Neural cell (in vitro differentiated cells): ENCODE measurements around the gene SPATS2L. TPM values are rescaled to one million over a fixed set of nuclear protein-coding genes. Genes with fewer than 3 reads are reported as not detected.

Source experiments
- H2AFZ ChIP-seq: fragments of 200-600, 300-800 bp; sonication (generic), shearing (Covaris generic); 2 replicates; pipeline ENCODE4 v1.6.0; 2014; ENCODE audit warnings: low read depth, mild to moderate bottlenecking, antibody characterized with exemption, low read length, moderate library complexity
- H3F3A ChIP-seq: fragments of 200-600 bp; shearing (Covaris generic); 2 replicates; pipeline ENCODE4 v1.6.1; 2016; ENCODE audit warnings: mild to moderate bottlenecking, moderate library complexity, mixed read lengths, antibody characterized with exemption, low read length; ENCODE audit not compliant: insufficient read depth, poor library complexity, severe bottlenecking
- H3K27ac ChIP-seq: fragments of 200-600, 300-800 bp; sonication (generic), shearing (Covaris generic); 2 replicates; pipeline ENCODE4 v1.5.1; 2014; ENCODE audit warnings: mild to moderate bottlenecking, low read length, moderate library complexity
- H3K27me3 ChIP-seq: fragments of 300-800, 200-600 bp; sonication (generic), shearing (Covaris generic); 2 replicates; pipeline ENCODE4 v1.6.0; 2014; ENCODE audit warnings: mild to moderate bottlenecking, low read depth, low read length, moderate library complexity; ENCODE audit not compliant: insufficient read depth
- H3K36me3 ChIP-seq: fragments of 300-800, 200-600 bp; sonication (generic), shearing (Covaris generic); 2 replicates; pipeline ENCODE4 v1.5.1; 2014; ENCODE audit warnings: mild to moderate bottlenecking, antibody characterized with exemption, low read length, moderate library complexity; ENCODE audit not compliant: insufficient read depth
- H3K4me2 ChIP-seq: fragments of 300-800, 200-600 bp; sonication (generic), shearing (Covaris generic); 2 replicates; pipeline ENCODE4 v1.6.0; 2014; ENCODE audit warnings: mild to moderate bottlenecking, low read length
- H3K4me3 ChIP-seq: fragments of 300-800, 200-600 bp; sonication (generic), shearing (Covaris generic); 2 replicates; pipeline ENCODE4 v1.5.1; 2014; ENCODE audit warnings: mild to moderate bottlenecking, low read length, moderate library complexity
- H3K79me2 ChIP-seq: fragments of 200-600 bp; shearing (Covaris generic); replicated peaks from 2 replicates; pipeline ENCODE4 v1.6.0; 2014; ENCODE audit warnings: mild to moderate bottlenecking, low read length, moderate library complexity; ENCODE audit not compliant: insufficient read depth
- H3K9ac ChIP-seq: fragments of 300-800, 200-600 bp; sonication (generic), shearing (Covaris generic); 2 replicates; pipeline ENCODE4 v1.6.1; 2016; ENCODE audit warnings: mild to moderate bottlenecking, low read length, mixed read lengths
- H3K9me2 ChIP-seq: fragments of 200-600 bp; shearing (Covaris generic); 2 replicates; pipeline ENCODE4 v1.6.1; 2016; ENCODE audit warnings: mild to moderate bottlenecking, low read length, mixed read lengths; ENCODE audit not compliant: insufficient read depth
- H3K9me3 ChIP-seq: fragments of 200-600, 300-800 bp; sonication (generic), shearing (Covaris generic); 2 replicates; pipeline ENCODE4 v1.6.1; 2016; ENCODE audit warnings: mild to moderate bottlenecking, mixed run types, low read length, moderate library complexity, mixed read lengths
- H4K20me1 ChIP-seq: fragments of 200-600 bp; shearing (Covaris generic); 2 replicates; pipeline ENCODE4 v1.6.1; 2016; ENCODE audit warnings: mild to moderate bottlenecking, mixed run types; ENCODE audit not compliant: insufficient read depth
- EP300 ChIP-seq: fragments of 450-650 bp; conservative IDR thresholded peaks from 2 replicates; pipeline ENCODE4 v1.6.1; 2014; ENCODE audit warnings: antibody characterized with exemption, mild to moderate bottlenecking, moderate library complexity; ENCODE audit not compliant: poor library complexity, severe bottlenecking
- EZH2 ChIP-seq: fragments of 200-600, 300-800 bp; shearing (Covaris generic), sonication (generic); IDR thresholded peaks from 2 replicates; pipeline ENCODE4 v1.6.1; 2014; ENCODE audit warnings: antibody characterized with exemption, low read length, borderline replicate concordance, mild to moderate bottlenecking; ENCODE audit not compliant: insufficient read depth, poor library complexity, severe bottlenecking
- MXI1 ChIP-seq: fragments of 450-650 bp; conservative IDR thresholded peaks from 2 replicates; pipeline ENCODE4 v1.6.1; 2014; ENCODE audit warnings: antibody characterized with exemption, mild to moderate bottlenecking; ENCODE audit not compliant: poor library complexity, severe bottlenecking
- POLR2AphosphoS5 ChIP-seq: IDR thresholded peaks from 2 replicates; pipeline ENCODE4 v1.6.1; 2012
- RAD21 ChIP-seq: fragments of 450-650 bp; conservative IDR thresholded peaks from 2 replicates; pipeline ENCODE4 v1.6.1; 2014; ENCODE audit warnings: antibody characterized with exemption, mild to moderate bottlenecking, moderate library complexity
- SMC3 ChIP-seq: fragments of 450-650 bp; conservative IDR thresholded peaks from 2 replicates; pipeline ENCODE4 v1.6.1; 2014; ENCODE audit warnings: antibody characterized with exemption, mild to moderate bottlenecking, moderate library complexity; ENCODE audit not compliant: poor library complexity
- TAF1 ChIP-seq: IDR thresholded peaks from 2 replicates; pipeline ENCODE4 v1.6.1; 2012; ENCODE audit warnings: low read depth
- polyA plus RNA-seq: library from polyadenylated mRNA; depleted of rRNA; stranded (reverse); fragments of >200 nt; gene quantifications from 2 replicates; pipeline ENCODE4 v1.2.3, GENCODE V29; 2014
- TF ChIP-seq, protein P1 (sequence below): fragments of 450-650 bp; IDR thresholded peaks from 2 replicates; pipeline ENCODE4 v1.5.1; 2014; ENCODE audit warnings: antibody characterized with exemption, mild to moderate bottlenecking, moderate library complexity; ENCODE audit not compliant: poor library complexity, severe bottlenecking
- TF ChIP-seq, protein P2 (sequence below): IDR thresholded peaks from 2 replicates; pipeline ENCODE4 v1.6.1; 2012; ENCODE audit warnings: borderline replicate concordance

Gene SPATS2L
- polyA plus RNA-seq, 1 donor from 2014 or later, result 8.5 TPM

DNA sequence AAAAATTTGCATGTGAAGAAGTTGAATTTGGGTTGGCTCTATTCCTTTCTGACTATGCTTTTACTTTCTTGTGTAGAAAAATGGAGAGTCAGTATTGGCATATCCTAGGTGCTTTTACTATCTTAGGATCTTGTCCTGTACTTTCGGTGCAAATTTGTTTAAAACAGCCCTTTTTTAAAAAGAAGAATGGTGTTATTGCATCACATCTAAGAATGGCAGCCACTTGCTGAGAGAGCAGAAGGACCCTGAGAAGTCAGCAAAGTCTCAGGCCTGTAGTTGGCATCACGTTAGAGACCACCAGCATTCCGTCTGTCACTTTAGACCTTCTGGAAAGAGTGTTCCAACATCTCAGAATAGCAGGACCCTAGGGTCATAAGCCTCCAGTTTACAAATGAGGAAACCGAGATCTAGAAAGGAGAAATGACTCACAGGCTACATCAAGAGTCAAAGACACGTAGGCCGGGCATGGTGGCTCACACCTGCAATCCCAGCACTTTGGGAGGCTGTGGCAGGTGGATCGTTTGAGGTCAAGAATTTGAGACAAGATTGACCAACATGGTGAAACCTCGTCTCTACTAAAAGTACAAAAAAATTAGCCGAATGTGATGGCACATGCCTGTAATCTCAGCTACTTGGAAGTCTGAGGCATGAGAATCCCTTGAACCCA, 42.5 kb downstream of the SPATS2L start:
- Histone ChIP-seq H4K20me1 (no peaks in the 10 kb centered on the region), H3K79me2 (no peaks in the 10 kb centered on the region), H3K36me3 (no peaks in the 10 kb centered on the region), H3K27me3 (no peaks in the 10 kb centered on the region), H3F3A (no peaks in the 10 kb centered on the region), H2AFZ (no peak overlapping the region), H3K27ac (no peak overlapping the region), H3K9me3 (no peaks in the 10 kb centered on the region), H3K9me2 (no peaks in the 10 kb centered on the region), H3K4me2 (no peak overlapping the region), H3K9ac (no peak overlapping the region), H3K4me3 (no peak overlapping the region)
- TF ChIP-seq, protein P1, sequence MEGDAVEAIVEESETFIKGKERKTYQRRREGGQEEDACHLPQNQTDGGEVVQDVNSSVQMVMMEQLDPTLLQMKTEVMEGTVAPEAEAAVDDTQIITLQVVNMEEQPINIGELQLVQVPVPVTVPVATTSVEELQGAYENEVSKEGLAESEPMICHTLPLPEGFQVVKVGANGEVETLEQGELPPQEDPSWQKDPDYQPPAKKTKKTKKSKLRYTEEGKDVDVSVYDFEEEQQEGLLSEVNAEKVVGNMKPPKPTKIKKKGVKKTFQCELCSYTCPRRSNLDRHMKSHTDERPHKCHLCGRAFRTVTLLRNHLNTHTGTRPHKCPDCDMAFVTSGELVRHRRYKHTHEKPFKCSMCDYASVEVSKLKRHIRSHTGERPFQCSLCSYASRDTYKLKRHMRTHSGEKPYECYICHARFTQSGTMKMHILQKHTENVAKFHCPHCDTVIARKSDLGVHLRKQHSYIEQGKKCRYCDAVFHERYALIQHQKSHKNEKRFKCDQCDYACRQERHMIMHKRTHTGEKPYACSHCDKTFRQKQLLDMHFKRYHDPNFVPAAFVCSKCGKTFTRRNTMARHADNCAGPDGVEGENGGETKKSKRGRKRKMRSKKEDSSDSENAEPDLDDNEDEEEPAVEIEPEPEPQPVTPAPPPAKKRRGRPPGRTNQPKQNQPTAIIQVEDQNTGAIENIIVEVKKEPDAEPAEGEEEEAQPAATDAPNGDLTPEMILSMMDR, result no peak
- TF ChIP-seq RAD21 (no peak), MXI1 (no peak), TAF1 (no peak), SMC3 (no peak)
- TF ChIP-seq, protein P2, sequence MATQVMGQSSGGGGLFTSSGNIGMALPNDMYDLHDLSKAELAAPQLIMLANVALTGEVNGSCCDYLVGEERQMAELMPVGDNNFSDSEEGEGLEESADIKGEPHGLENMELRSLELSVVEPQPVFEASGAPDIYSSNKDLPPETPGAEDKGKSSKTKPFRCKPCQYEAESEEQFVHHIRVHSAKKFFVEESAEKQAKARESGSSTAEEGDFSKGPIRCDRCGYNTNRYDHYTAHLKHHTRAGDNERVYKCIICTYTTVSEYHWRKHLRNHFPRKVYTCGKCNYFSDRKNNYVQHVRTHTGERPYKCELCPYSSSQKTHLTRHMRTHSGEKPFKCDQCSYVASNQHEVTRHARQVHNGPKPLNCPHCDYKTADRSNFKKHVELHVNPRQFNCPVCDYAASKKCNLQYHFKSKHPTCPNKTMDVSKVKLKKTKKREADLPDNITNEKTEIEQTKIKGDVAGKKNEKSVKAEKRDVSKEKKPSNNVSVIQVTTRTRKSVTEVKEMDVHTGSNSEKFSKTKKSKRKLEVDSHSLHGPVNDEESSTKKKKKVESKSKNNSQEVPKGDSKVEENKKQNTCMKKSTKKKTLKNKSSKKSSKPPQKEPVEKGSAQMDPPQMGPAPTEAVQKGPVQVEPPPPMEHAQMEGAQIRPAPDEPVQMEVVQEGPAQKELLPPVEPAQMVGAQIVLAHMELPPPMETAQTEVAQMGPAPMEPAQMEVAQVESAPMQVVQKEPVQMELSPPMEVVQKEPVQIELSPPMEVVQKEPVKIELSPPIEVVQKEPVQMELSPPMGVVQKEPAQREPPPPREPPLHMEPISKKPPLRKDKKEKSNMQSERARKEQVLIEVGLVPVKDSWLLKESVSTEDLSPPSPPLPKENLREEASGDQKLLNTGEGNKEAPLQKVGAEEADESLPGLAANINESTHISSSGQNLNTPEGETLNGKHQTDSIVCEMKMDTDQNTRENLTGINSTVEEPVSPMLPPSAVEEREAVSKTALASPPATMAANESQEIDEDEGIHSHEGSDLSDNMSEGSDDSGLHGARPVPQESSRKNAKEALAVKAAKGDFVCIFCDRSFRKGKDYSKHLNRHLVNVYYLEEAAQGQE, result no peak

DNA sequence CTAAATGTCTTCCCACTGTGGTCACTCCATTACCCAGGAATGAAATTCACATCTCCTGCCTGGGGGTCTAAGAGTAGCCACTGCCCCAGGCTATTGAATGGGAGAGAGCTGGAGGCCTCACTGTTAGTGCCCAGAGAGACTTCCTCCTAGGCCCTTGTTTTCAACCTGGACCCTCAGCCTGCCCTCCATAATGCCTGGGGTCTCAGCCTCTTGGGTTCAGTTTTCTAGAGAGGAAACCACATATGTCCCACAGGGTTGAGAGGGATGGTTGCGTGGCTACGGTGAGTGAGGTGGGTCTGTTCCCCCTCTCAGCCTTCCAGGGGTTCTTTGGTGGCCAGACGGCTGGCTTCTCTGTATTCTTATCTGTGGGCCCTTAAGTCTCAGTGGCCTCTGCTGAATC, 43.4 kb downstream of the SPATS2L start:
- no peaks in the 10 kb centered on the region for H4K20me1 ChIP-seq

More for the DNA sequence above, 43.4 kb downstream of the SPATS2L start:
- Histone ChIP-seq H3K27ac (no peak overlapping the region), H3K79me2 (no peaks in the 10 kb centered on the region), H3K9me3 (no peaks in the 10 kb centered on the region), H3K9ac (no peak overlapping the region), H3K4me2 (no peak overlapping the region), H3F3A (no peaks in the 10 kb centered on the region), H3K36me3 (no peaks in the 10 kb centered on the region), H3K27me3 (no peaks in the 10 kb centered on the region), H3K9me2 (no peaks in the 10 kb centered on the region), H2AFZ (no peak overlapping the region), H3K4me3 (no peak overlapping the region)
- TF ChIP-seq RAD21 (no peak), MXI1 (no peak), TAF1 (no peak), EZH2 (no peak), POLR2AphosphoS5 (no peak), SMC3 (no peak), EP300 (no peak)
- TF ChIP-seq, protein P1, result no peak
- TF ChIP-seq, protein P2, result no peak
